PC-3 (cell line): ENCODE data around the gene UGT3A1. TPM values are rescaled to one million over a fixed set of nuclear protein-coding genes. Genes with fewer than 3 reads are reported as not detected.

Experiments
- ATAC-seq: fragments of 200-7000 bp; cut with Tn5 transposase; 2 replicates; pipeline ENCODE4 v1.9.1; 2020; ENCODE audit warnings: mild to moderate bottlenecking, moderate library complexity
- BruUV-seq: library from RNA; stranded (reverse); fragments of 400-500 nt; replicated peaks from 2 replicates; lab custom pipeline; 2021; lab: Mats Ljungman, UMichigan
- CTCF ChIA-PET: fragments of 300-600 bp; sonication (Branson Sonifier 250); formaldehyde crosslinking; loops from one replicate; lab custom pipeline; 2022; ENCODE audit warnings: antibody characterized with exemption; lab: Charles Lee
- POLR2A ChIA-PET: fragments of 300-600 bp; sonication (Branson Sonifier 250); formaldehyde crosslinking; loops from one replicate; lab custom pipeline; 2022; ENCODE audit warnings: antibody characterized with exemption; ENCODE audit not compliant: unreplicated experiment; lab: Charles Lee
- DNase-seq: peaks from one replicate; pipeline ENCODE4 v3.0.0-alpha.2; 2015
- H2AFZ ChIP-seq: fragments of 300-600 bp; sonication (generic); 2 replicates; pipeline ENCODE4 v1.6.0; 2016; ENCODE audit warnings: antibody characterized with exemption, low read length
- H3F3A ChIP-seq: fragments of 300-600 bp; sonication (generic); one replicate; pipeline ENCODE4 v1.6.0; 2017; ENCODE audit warnings: antibody characterized with exemption, low read length, control low read depth, mild to moderate bottlenecking; ENCODE audit not compliant: unreplicated experiment
- H3K27ac ChIP-seq: fragments of 300-600 bp; sonication (generic); 2 replicates; pipeline ENCODE4 v1.5.1; 2016; ENCODE audit warnings: mild to moderate bottlenecking, low read length
- H3K27me3 ChIP-seq: fragments of 300-600 bp; sonication (generic); 2 replicates; pipeline ENCODE4 v1.6.1; 2016; ENCODE audit warnings: low read length, mixed read lengths
- H3K36me3 ChIP-seq: fragments of 300-600 bp; sonication (generic); 2 replicates; pipeline ENCODE4 v1.6.1; 2016; ENCODE audit warnings: low read depth, mixed run types, low read length, mixed read lengths
- H3K4me1 ChIP-seq: fragments of 300-600 bp; sonication (generic); 2 replicates; pipeline ENCODE4 v1.5.1; 2016; ENCODE audit warnings: low read length; ENCODE audit not compliant: insufficient read depth
- H3K4me2 ChIP-seq: fragments of 300-600 bp; sonication (generic); 2 replicates; pipeline ENCODE4 v1.6.0; 2016; ENCODE audit warnings: low read length
- H3K4me3 ChIP-seq: fragments of 300-600 bp; sonication (generic); 2 replicates; pipeline ENCODE4 v1.5.1; 2016; ENCODE audit warnings: mild to moderate bottlenecking, low read length, mixed read lengths
- H3K79me2 ChIP-seq: fragments of 300-600 bp; sonication (generic); 2 replicates; pipeline ENCODE4 v1.6.1; 2017; ENCODE audit warnings: low read length, mixed read lengths
- H3K9ac ChIP-seq: fragments of 300-600 bp; sonication (generic); 2 replicates; pipeline ENCODE4 v1.6.0; 2016; ENCODE audit warnings: mild to moderate bottlenecking, low read length
- H3K9me2 ChIP-seq: fragments of 300-600 bp; sonication (generic); replicated peaks from 2 replicates; pipeline ENCODE4 v1.6.1; 2016; ENCODE audit warnings: mixed run types, low read length, mixed read lengths
- H3K9me3 ChIP-seq: fragments of 300-600 bp; sonication (generic); 2 replicates; pipeline ENCODE4 v1.6.1; 2016; ENCODE audit warnings: low read length, mixed read lengths
- H4K20me1 ChIP-seq: fragments of 300-600 bp; sonication (generic); 2 replicates; pipeline ENCODE4 v1.6.1; 2016; ENCODE audit warnings: low read length, mixed read lengths
- CTCF ChIP-seq: fragments of 300-600 bp; sonication (generic); conservative IDR thresholded peaks from 2 replicates; pipeline ENCODE4 v1.5.1; 2017; ENCODE audit warnings: antibody characterized with exemption, low read depth, mild to moderate bottlenecking, low read length
- EZH2 ChIP-seq: fragments of 300-600 bp; sonication (generic); IDR thresholded peaks from one replicate; pipeline ENCODE4 v1.6.1; 2017; ENCODE audit warnings: antibody characterized with exemption, mild to moderate bottlenecking, low read length; ENCODE audit not compliant: unreplicated experiment
- EZH2phosphoT487 ChIP-seq: fragments of 300-600 bp; sonication (generic); IDR thresholded peaks from 2 replicates; pipeline ENCODE4 v1.6.1; 2018; ENCODE audit warnings: mild to moderate bottlenecking, antibody characterized with exemption, low read length, borderline replicate concordance
- intact Hi-C: fragments of 100-400 bp; cut with micrococcal nuclease; formaldehyde crosslinking; loops from 2 replicates; pipeline ENCODE4 v1.9.0; 2023
- total RNA-seq: library from RNA; depleted of rRNA; stranded (reverse); fragments of >200 nt; gene quantifications from 2 replicates; pipeline ENCODE4 v1.2.3, GENCODE V29; 2014

Gene UGT3A1
- total RNA-seq, 1 experiment from 2014 or later, result not detected

GRCh38 chr5:36009698-36010097 is 18.5 kb upstream of the UGT3A1 start:
- Histone ChIP-seq H3K4me3 (no peak overlapping the region), H2AFZ (no peak overlapping the region), H3K4me2 (no peak overlapping the region), H3K9me3 (peaks cover 22% of the 10 kb centered on the region), H3K79me2 (no peaks in the 10 kb centered on the region), H3K27me3 (0 out of 2 replicates have a peak, but pooled peaks cover 3% of the 10 kb centered on the region), H3K4me1 (no peaks in the 10 kb centered on the region), H3K27ac (no peak overlapping the region), H3K9ac (no peak overlapping the region), H3K9me2 (no peaks in the 10 kb centered on the region), H4K20me1 (no peaks in the 10 kb centered on the region), H3K36me3 (no peaks in the 10 kb centered on the region), H3F3A (no peaks in the 10 kb centered on the region)
- ChIA-PET CTCF (no interaction called here), POLR2A (no interaction called here)
- intact Hi-C loops, result no loop called here
- no peak for ATAC-seq
- TF ChIP-seq EZH2phosphoT487, result no peak
- TF ChIP-seq CTCF, result no peak
- no peak for TF ChIP-seq EZH2
- no TSS peak for BruUV-seq
- DNase-seq, result no peak

- DNase-seq (no peak), ATAC-seq (no peak)
- ChIA-PET POLR2A (no interaction called here), CTCF (no interaction called here)
- no peak overlapping the region for H2AFZ ChIP-seq
- no peak overlapping the region for H3K4me2 ChIP-seq
- intact Hi-C loops, result no loop called here
- H3F3A ChIP-seq, result no peaks in the 10 kb centered on the region
- no peaks in the 10 kb centered on the region for H4K20me1 ChIP-seq
- H3K27ac ChIP-seq, result no peak overlapping the region
- TF ChIP-seq EZH2phosphoT487 (no peak), EZH2 (no peak), CTCF (no peak)
- H3K4me1 ChIP-seq, result no peaks in the 10 kb centered on the region
- BruUV-seq, result no TSS peak
- peaks cover 9% of the 10 kb centered on the region; the same call in 1 of the 2 replicates for H3K9me3 ChIP-seq
- H3K27me3 ChIP-seq, result peaks cover 22% of the 10 kb centered on the region
- no peaks in the 10 kb centered on the region for H3K79me2 ChIP-seq
- no peaks in the 10 kb centered on the region for H3K9me2 ChIP-seq
- H3K36me3 ChIP-seq, result no peaks in the 10 kb centered on the region
- no peak overlapping the region for H3K4me3 ChIP-seq
- H3K9ac ChIP-seq, result no peak overlapping the region
Observed at GRCh38 chr5:36007366-36007765, 16.2 kb upstream of the UGT3A1 start.

- Histone ChIP-seq H3K36me3 (no peaks in the 10 kb centered on the region), H3K4me2 (no peak overlapping the region), H3F3A (no peaks in the 10 kb centered on the region), H3K9me2 (no peaks in the 10 kb centered on the region), H4K20me1 (no peaks in the 10 kb centered on the region), H3K27me3 (peaks cover 31% of the 10 kb centered on the region), H3K27ac (no peak overlapping the region), H2AFZ (no peak overlapping the region), H3K4me3 (no peak overlapping the region), H3K9ac (no peak overlapping the region), H3K79me2 (no peaks in the 10 kb centered on the region), H3K4me1 (no peaks in the 10 kb centered on the region), H3K9me3 (0 out of 2 replicates have a peak, but pooled peaks cover 7% of the 10 kb centered on the region)
- ChIA-PET CTCF (no interaction called here), POLR2A (no interaction called here)
- TF ChIP-seq EZH2phosphoT487, result no peak
- TF ChIP-seq CTCF, result no peak
- no peak for TF ChIP-seq EZH2
- DNase-seq, result no peak
- intact Hi-C loops, result no loop called here
- no peak for ATAC-seq
- no TSS peak for BruUV-seq
Observed at GRCh38 chr5:36006163-36006562, 15.0 kb upstream of the UGT3A1 start.
